IPS DF 6.9 (cell line): ENCODE data around the gene TPSB2.
"Not testable (repeated sequence)": the region's sequence is repeated elsewhere in the genome, so short reads cannot be mapped to it uniquely, and the experiment has no call there.

ENCODE experiments used
- DNase-seq: peaks from one replicate; pipeline ENCODE4 v3.0.0-alpha.2; 2013; ENCODE audit warnings: low read depth, low spot score
- H3K27ac ChIP-seq: one replicate; pipeline ENCODE4 v1.5.1; 2013; ENCODE audit warnings: low read length, control low read depth
- H3K27me3 ChIP-seq: 2 replicates; pipeline ENCODE4 v1.6.1; 2013; ENCODE audit warnings: mild to moderate bottlenecking, low read length; ENCODE audit not compliant: control insufficient read depth, insufficient read depth
- H3K36me3 ChIP-seq: 2 replicates; pipeline ENCODE4 v1.6.1; 2013; ENCODE audit warnings: low read length; ENCODE audit not compliant: control insufficient read depth, insufficient read depth
- H3K4me1 ChIP-seq: 2 replicates; pipeline ENCODE4 v1.6.1; 2013; ENCODE audit warnings: low read length; ENCODE audit not compliant: control insufficient read depth, insufficient read depth
- H3K4me3 ChIP-seq: 2 replicates; pipeline ENCODE4 v1.5.1; 2013; ENCODE audit warnings: mild to moderate bottlenecking, low read length
- H3K9me3 ChIP-seq: 2 replicates; pipeline ENCODE4 v1.6.1; 2013; ENCODE audit warnings: low read length, inconsistent platforms; ENCODE audit not compliant: control insufficient read depth, insufficient read depth
- WGBS: extraction: QIAGEN DNeasy Blood & Tissue Kit; methylation state at CpG from one replicate; pipeline ENCODE4 v1.1.7; 2013; ENCODE audit warnings: mixed read lengths, missing lambda C conversion rate; ENCODE audit not compliant: insufficient read length, insufficient coverage; 5-methylcytosine and 5-hydroxymethylcytosine counted together

Gene TPSB2

DNA sequence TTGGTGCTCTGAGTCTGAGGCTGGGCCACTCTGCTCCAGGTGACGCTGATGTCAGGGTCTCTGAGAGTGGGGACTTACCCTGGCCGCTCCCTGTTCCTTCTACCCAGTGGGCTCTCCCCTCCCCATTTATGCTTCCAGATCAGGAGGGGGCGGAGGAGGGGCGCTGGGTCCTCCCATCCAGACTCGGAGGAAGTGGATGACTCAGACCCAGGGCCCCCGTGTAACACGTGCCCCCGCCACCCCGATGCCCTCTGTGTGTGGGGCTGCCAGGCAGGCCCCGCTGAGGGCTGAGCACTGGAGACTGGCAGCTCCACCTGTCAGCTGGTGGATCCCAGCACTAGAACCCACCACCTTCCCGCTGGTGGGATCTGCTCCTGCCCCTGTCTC lies at the start of gene TPSB2:
TPSB2 (minus strand) TSS at position 101 of the 387 bp plus-strand sequence. CDS start 233 bp downstream, outside the sequence.
- no CpG with 5 or more reads among the region's 11 CpGs for WGBS
- H3K27me3 ChIP-seq, H3K4me3 ChIP-seq, H3K4me1 ChIP-seq, H3K9me3 ChIP-seq, DNase-seq, H3K36me3 ChIP-seq, H3K27ac ChIP-seq: not testable (repeated sequence)

DNA sequence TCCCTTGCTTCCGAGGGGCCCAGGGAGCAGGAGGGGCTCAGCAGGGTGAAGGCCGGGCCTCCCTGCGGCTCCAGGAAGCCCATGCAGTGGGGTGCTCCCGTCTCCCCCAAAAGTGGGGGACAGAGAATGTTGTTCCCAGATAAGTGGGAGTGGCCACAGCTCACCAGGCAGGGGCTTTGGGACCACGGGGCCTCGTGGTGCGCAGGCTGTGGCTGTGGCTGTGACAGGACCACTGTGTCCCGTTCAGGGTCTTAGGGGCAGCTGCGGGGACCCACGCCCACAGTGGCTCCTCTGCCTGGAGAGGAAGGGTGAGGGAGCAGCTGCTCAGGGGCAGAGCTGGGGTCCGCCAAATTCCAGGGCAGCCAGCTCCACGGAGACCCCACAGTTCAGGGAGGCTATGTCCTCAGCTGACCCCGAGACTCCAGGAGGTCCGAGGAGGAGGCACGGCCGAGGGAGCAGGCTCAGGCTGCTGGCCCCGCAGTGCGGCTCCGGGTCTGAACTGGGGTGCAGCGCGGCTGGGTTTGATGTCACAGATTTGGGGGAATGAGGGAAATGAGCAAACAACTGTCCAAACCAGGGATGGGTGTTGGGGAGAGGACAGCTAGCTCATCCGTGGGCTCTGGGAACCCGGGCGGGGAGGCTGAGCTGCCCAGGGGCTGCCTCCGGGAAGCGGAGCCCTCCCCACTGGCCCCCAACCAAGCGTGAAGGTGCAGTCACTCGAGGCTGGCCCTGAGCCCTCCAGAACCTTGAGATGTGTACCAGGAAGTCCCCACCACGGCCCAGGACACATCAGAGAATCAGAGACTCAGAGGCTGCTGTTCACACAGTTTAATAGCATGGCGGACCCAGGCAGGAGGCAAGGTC lies 49.3 kb upstream of the TPSB2 start:
- H3K4me1 ChIP-seq = peaks cover 7% of the 10 kb centered on the region
- H3K9me3 ChIP-seq = no peaks in the 10 kb centered on the region
- no peaks in the 10 kb centered on the region for H3K36me3 ChIP-seq
- H3K27ac ChIP-seq = no peak overlapping the region
- no CpG with 5 or more reads among the region's 30 CpGs for WGBS
- no peak for DNase-seq
- H3K4me3 ChIP-seq = no peak overlapping the region
- H3K27me3 ChIP-seq = no peaks in the 10 kb centered on the region

DNA sequence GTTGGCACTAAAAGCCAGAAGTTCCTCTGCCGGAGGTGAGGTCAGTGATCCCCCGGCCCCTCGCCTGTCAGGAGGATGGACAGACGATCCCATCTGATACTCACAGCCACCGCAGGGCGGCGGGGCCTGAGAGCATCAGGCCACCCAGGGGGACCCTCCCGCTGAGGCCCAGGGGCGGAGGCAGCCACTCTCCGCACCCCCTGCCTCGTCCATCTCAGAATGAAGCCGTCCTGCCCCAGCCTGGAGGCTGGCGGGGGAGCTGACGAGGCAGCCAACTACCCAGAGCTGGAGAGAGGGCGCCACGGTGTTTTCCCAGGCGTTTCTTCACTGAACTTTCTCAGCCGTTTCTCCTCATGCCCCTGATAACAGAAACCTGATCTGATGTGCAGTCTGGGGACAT lies 48.5 kb upstream of the TPSB2 start:
- WGBS = no CpG with 5 or more reads among the region's 18 CpGs
- H3K9me3 ChIP-seq = no peaks in the 10 kb centered on the region
- H3K4me3 ChIP-seq = no peak overlapping the region
- no peak for DNase-seq
- H3K4me1 ChIP-seq = peaks cover 7% of the 10 kb centered on the region
- no peaks in the 10 kb centered on the region for H3K36me3 ChIP-seq
- no peak overlapping the region for H3K27ac ChIP-seq
- H3K27me3 ChIP-seq = no peaks in the 10 kb centered on the region

DNA sequence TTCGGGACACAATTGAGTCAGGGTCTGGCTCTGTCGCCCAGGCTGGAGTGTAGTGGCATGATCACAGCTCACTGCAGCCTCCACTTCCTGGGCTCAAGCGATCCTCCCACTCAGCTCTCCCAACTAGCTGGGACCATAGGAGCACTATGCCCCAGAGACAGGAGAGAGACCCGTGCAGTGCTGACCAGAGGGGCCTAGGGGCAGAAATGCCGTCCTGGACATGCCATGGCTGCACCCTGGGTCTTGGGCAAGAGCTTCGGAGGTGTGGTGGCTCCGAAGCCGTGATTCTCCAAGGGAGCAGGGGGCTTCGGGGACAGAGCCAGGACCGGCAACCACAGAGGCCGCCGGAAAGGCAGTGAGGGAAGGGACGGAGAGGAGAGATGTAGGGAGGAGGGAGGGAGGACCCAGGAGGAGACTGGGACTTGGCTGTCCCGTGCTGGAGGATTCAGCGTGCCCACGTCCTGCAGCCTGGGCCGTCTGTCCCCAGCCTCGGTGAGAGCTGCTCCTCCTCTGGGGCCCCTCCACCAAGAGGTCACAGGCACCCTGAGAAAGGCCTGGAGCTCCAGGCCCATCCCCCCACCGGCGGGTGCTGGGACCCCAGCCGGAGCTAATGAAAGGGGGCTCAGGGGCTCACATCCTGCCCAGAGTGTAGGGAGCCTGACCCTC lies 47.8 kb upstream of the TPSB2 start:
- H3K4me1 ChIP-seq = peaks cover 5% of the 10 kb centered on the region
- H3K36me3 ChIP-seq = no peaks in the 10 kb centered on the region
- no CpG with 5 or more reads among the region's 21 CpGs for WGBS
- H3K4me3 ChIP-seq = no peak overlapping the region
- H3K27me3 ChIP-seq = no peaks in the 10 kb centered on the region
- H3K9me3 ChIP-seq = no peaks in the 10 kb centered on the region
- DNase-seq = no peak
- no peak overlapping the region for H3K27ac ChIP-seq

DNA sequence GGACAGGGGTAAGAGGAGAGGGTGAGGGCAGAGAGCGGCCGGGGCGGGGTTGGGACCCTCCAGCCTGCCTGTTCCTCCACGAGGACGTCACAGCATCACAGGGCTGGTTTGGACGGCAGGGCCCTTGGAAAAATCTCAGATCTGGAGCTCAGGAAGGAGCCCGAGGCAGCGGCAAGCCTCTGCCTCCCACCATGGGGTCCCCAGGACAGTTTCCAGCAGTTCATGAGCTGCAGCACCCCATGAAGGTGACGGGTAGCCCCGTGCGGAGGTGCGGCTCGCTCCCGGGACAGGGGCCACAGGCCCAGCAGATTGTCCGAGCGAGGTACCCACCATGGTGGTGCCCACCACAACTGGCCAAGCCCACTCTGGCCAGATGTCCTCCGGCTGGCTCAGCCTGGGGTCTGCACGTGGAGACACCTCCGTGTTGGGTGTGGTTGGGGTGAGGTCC lies 47.2 kb upstream of the TPSB2 start:
- Histone ChIP-seq H3K4me1 (peaks cover 5% of the 10 kb centered on the region), H3K27me3 (no peaks in the 10 kb centered on the region), H3K4me3 (no peak overlapping the region), H3K36me3 (no peaks in the 10 kb centered on the region), H3K27ac (no peak overlapping the region), H3K9me3 (no peaks in the 10 kb centered on the region)
- WGBS = no CpG with 5 or more reads among the region's 19 CpGs
- DNase-seq = no peak

DNA sequence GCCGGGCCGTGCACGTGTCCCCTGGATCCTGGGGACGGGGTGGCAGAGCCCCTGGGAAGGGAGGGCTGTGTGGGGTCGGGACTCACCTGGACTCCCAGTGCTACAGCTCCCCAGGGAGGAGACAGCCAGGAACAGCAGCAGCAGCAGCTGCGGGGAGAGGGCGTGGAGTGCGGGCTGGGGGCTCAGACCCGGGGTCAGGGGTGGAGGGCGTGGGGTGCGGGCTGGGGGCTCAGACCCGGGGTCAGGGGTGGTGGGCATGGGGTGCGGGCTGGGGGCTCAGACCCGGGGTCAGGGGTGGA lies 46.5 kb upstream of the TPSB2 start:
- no peak overlapping the region for H3K27ac ChIP-seq
- no peaks in the 10 kb centered on the region for H3K9me3 ChIP-seq
- H3K27me3 ChIP-seq = no peaks in the 10 kb centered on the region
- no peaks in the 10 kb centered on the region for H3K36me3 ChIP-seq
- no CpG with 5 or more reads among the region's 14 CpGs for WGBS
- H3K4me1 ChIP-seq = peaks cover 5% of the 10 kb centered on the region
- no peak overlapping the region for H3K4me3 ChIP-seq
- DNase-seq = no peak

DNA sequence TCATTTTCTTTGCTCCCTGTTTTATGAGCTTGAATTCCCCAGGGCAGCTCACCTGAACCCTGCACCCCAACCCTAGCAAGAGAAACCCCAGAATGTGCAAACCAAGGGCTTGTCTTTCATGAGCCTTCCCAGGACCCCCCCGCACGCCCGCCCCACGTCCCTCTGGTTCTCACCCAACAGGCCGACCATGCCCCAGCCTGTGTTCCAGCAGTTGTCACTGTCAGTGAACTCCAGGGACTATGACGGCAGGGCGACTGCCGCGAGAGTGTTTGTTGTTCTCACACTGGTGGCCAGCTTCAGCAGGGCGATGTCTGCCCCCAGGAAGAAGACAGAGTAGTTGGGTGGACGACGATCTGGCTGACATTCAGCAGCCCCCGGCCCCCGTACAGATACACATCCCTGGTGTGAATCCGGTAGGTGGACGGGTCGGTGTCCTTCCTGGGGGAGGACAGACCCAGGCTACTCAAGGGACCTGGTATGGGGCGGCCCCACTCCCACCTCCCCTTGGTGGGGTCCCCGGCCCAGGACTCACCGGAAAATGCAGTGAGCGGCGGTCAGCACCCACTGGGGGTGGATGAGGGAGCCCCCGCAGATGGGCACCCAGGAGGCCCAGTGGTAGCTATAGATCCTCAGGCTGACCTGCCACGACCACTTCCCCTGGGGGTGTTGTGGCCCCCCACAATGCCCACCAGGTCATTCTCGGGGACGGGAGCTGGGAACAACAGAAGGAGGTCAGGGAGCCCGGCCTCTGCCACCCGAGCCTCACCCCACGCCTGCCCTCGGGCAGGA lies 46.0 kb upstream of the TPSB2 start:
- Histone ChIP-seq H3K9me3 (no peaks in the 10 kb centered on the region), H3K36me3 (no peaks in the 10 kb centered on the region), H3K4me3 (no peak overlapping the region), H3K27ac (no peak overlapping the region), H3K4me1 (peaks cover 5% of the 10 kb centered on the region), H3K27me3 (no peaks in the 10 kb centered on the region)
- no peak for DNase-seq
- WGBS = no CpG with 5 or more reads among the region's 30 CpGs

DNA sequence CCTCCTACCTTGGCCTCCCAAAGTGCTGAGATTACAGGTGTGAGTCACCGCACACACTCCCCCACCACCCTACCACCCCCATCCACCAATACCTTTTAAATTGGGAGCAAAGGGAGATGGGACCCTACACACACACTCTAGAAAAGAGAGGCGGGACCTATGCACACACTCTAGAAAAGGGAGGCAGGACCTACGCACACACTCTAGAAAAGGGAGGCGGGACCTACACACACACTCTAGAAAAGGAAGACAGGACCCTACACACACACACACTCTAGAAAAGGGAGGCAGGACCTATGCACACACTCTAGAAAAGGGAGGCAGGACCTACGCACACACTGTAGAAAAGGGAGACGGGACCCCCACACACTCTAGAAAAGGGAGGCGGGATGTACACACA lies 44.8 kb upstream of the TPSB2 start:
- no peaks in the 10 kb centered on the region for H3K27me3 ChIP-seq
- no peak for DNase-seq
- no CpG with 5 or more reads among the region's 7 CpGs for WGBS
- H3K4me3 ChIP-seq = no peak overlapping the region
- H3K27ac ChIP-seq = no peak overlapping the region
- H3K9me3 ChIP-seq = no peaks in the 10 kb centered on the region
- H3K36me3 ChIP-seq = no peaks in the 10 kb centered on the region
- peaks cover 5% of the 10 kb centered on the region for H3K4me1 ChIP-seq

DNA sequence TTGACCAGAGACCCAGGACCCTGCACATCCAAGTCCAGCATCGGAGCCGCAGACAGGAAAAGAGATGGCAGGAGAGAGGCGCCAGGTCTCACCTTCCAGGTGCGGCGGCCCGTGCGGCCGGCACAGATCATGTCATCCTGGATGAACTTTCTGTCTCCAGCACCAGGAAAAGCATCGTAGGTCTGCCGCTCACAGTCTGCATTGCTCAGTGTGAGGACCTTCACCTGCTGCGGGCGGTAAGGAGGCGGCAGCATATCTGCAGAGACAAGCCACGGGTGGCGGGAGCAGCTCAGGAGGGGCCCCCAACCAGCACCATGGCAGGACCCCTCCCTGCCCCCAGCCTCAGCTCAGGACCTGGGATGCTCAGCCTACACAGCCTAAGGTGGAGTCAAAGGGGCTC lies 43.8 kb upstream of the TPSB2 start:
- no peak overlapping the region for H3K27ac ChIP-seq
- WGBS = no CpG with 5 or more reads among the region's 15 CpGs

DNA sequence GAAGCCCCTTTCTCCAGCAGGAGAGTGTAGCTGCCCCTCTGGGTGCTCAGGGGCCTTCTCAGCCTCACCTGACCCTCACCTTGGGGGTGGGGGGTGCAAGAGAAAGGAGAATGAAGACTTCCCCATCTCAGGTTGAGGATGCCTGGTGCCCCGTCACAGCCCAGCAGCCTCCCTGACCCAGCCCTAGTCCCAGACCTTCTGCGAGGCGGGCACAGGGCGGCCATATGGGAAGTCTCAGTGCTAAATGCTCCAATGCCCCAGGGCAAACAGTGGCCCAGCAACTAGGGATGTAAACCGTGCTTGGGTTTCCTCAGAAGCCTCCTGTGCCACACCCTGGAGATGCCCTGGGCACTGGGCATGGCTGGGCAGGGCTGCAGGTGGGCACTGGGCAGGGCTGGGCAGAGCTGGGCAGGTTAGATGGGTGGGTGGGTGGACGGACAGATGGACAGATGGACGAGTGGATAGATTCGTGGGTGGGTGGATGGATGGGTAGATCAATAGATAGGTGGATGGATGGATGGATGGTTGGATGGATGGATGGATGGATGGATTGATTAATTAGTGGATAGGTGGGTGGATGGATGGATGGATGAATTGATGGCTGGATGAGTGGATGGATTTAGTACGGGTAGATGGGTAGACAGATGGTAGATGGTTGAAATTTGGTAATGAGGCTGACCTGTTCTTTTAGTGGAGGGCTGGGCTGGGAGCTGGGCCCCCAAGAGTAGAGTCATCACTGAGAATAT lies 42.6 kb upstream of the TPSB2 start:
- Histone ChIP-seq H3K9me3 (no peaks in the 10 kb centered on the region), H3K27me3 (no peaks in the 10 kb centered on the region), H3K4me1 (no peaks in the 10 kb centered on the region), H3K27ac (no peak overlapping the region), H3K4me3 (no peak overlapping the region), H3K36me3 (no peaks in the 10 kb centered on the region)
- WGBS = no CpG with 5 or more reads among the region's 9 CpGs
- DNase-seq = no peak

More for the DNA sequence above, 43.8 kb upstream of the TPSB2 start:
- Histone ChIP-seq H3K4me3 (no peak overlapping the region), H3K9me3 (no peaks in the 10 kb centered on the region), H3K4me1 (peaks cover 5% of the 10 kb centered on the region), H3K27me3 (no peaks in the 10 kb centered on the region), H3K36me3 (no peaks in the 10 kb centered on the region)
- DNase-seq = no peak
